Gastroesophageal sphincter (tissue), 3 donors: ENCODE results near the gene PSD2.

ENCODE experiments used
- CTCF ChIP-seq, 4 experiments: fragments of 200-600 bp in 2 of 4; fragments of 450-650 bp in 2 of 4; sonication (generic) in 1 of 4; IDR thresholded peaks; one replicate each; pipeline ENCODE4 v1.5.1; 2017 to 2019; ENCODE audit warnings: antibody characterized with exemption in 4 of 4, mild to moderate bottlenecking in 2 of 4, moderate library complexity in 2 of 4
- POLR2AphosphoS5 ChIP-seq: sonication (generic); formaldehyde crosslinking; IDR thresholded peaks from one replicate; pipeline ENCODE4 v1.6.1; 2017; ENCODE audit warnings: antibody characterized with exemption

- TF ChIP-seq CTCF (IDR thresholded peaks at IDR 0.05) (no peak), POLR2AphosphoS5 (no peak)
Measured at GRCh38 chr5:139752506-139753473, 42.8 kb upstream of the PSD2 start.
